HG02610 (cell line): ENCODE results near the gene DLG2.
"Not testable (repeated sequence)": the region's sequence is repeated elsewhere in the genome, so short reads cannot be mapped to it uniquely, and the experiment has no call there.

ENCODE experiments used
- ATAC-seq: cut with Tn5 transposase; IDR thresholded peaks from one replicate; pipeline ENCODE4 v1.9.1; 2021; ENCODE audit warnings: mild to moderate bottlenecking, moderate library complexity; ENCODE audit not compliant: unreplicated experiment

Gene DLG2

DNA sequence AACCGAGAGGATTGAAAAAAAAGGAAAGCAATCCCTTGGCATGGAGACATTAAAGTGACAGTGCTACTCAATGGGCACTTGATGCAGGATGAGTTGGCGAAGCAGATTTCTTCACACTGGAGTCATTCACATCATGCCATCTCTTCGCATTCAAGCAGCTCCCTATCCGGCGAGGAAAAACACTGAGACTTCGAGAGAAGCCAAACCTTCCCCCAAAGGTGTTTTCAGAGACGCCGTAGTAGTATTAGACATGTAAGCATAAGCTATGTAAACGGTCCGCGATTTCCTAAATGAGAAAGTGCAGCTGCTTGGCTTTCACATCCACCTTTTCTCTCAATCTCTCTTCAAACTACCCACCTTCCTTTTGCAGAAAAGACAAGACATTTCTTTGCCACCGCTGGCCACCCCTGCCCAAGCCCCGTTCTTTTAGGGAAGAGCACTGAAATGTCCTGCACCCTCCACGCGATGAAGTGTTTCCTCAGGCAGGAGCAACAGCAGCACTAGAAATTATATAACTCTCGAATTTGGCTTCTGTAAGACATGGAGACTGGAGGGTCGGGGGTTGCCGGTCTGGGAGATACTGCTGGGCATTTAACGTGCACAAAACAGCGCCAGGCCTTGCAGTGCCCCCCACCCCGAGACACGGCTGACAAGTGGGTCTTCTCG lies at the start of gene DLG2:
DLG2 (minus strand) TSS at position 13 of the 666 bp plus-strand sequence.
- no peak for ATAC-seq

DNA sequence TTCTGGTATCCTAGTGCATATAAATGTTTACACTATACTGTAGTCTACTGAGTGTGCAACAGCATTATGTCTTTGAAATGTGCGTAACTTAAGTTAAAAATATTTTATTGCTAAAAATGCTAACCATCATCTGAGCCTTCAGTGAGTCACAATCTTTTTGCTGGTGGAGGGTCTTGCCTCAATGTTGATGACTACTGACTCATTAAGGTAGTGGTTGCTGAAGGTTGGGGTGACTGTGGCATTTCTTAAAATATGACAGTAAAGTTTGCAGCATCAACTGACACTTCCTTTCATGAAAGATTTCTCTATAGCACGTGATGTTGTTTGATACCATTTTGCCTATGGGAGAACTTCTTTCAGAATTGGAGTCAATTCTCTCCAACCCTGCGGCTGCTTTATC lies 46.2 kb upstream of the DLG2 start:
- no peak for ATAC-seq

DNA sequence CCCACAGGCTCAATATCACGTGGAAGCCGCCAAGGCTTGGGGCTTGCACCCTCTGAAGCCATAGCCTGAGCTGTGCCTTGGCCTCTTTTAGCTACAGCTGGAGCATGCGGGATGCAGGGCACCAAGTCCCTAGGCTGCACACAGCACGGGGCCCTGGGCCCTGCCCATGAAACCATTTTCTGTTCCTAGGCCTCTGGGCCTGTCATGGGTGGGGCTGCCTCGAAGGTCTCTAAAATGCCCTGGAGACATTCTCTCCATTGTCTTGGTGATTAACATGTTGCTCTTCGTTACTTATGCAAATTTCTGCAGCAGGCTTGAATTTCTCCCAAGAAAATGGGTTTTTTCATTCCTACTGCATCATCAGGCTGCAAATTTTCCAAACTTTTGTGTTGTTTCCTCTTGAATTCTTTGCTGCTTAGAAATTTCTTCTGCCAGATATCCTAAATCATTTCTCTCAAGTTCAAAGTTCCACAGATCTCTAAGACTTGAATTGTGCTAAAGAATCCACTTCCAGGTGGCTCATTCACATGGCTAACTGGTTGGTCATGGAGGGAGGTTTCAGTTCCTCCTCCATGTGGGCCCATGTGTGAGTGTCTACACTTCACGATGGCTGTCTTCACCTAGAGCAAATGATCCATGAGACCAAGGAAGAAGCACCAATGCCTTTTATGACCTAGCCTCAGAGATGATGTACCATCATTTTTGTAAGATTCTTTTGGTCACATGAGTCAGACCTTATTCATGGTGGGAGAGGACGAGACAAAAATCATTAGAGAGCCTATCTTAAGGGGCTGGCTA lies 45.2 kb upstream of the DLG2 start:
- no peak for ATAC-seq

DNA sequence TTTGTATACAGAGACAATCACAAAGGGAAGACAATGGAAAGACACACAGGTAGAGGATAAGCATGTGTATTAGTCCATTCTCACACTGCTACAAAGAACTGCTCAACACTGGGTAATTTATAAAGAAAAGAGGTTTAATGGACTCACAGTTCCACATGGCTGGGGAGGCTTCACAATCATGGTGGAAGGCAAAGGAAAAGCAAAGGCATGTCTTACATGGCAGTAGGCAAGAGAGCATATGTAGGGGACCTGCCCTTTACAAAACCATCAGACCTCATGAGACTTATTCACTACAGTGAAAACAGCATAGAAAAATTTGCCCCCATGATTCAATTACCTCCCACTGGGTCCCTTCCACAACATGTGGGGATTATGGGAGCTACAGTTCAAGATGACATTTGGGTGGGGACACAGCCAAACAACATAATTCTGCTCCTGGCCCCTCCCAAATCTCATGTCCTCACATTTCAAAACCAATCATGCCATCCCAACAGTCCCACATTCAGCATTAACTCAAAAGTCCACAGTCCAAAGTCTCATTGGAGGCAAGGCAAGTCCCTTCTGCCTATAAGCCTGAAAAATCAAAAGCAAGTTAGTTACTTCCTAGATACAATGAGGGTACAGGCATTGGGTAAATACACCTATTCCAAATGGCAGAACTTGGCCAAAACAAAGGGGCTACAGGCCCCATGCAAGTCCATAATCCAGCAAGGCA lies 44.0 kb upstream of the DLG2 start:
- not testable (repeated sequence) for ATAC-seq

DNA sequence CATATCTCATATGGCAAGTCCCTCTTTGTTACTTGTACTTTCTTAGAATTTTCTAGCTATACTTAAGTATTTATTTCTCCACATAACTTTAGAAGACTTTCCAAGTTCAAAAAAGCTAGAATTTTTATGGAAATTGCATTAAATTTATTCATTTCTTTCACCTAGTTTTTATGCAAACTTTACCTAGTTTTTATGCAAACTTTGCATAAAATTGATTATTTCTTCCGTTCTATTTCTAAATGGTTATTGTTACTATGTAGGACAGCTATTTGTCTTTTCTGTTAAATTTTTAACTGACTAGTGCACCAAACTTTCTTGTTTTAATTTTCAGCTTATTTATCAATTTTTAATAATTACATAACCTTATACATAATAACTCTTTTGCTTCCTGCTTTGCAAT lies 41.0 kb upstream of the DLG2 start:
- no peak for ATAC-seq

DNA sequence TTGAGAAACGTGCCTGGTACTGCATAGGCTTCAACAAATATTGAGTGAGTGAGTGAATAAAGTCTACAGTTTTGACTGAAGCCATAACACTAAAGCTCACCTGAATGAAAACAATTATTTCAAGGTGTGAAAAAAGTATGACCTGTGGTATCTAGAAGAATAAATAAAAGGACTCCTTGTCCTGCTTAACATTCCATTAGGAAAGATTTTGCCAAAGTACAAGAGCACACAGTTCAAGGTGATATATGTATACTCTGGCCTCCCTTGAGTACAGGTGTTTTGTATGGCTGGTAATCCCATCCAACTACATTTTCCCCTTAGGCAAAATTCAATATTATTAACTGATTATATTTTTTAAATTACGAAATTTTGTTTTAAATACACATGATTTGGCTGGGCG lies 39.5 kb upstream of the DLG2 start:
- no peak for ATAC-seq

DNA sequence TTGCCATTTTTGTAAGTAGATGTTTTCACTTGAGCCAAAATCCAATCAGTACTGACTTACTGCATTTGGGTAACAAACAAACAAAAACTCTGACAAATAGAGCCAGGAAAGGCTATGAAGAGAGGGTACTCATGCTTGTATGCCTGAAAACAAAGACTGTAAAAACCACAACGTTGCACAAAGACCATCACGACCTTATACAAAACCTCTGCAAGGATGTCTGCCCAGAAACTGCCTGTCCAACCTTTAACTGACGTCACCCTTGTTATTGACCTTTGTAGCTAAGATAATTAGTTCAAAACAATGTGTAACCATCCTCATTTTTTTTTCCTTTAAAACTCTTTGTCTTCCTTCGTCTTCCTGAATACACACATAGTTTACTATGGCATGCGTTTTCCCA lies 38.6 kb upstream of the DLG2 start:
- ATAC-seq: no peak

DNA sequence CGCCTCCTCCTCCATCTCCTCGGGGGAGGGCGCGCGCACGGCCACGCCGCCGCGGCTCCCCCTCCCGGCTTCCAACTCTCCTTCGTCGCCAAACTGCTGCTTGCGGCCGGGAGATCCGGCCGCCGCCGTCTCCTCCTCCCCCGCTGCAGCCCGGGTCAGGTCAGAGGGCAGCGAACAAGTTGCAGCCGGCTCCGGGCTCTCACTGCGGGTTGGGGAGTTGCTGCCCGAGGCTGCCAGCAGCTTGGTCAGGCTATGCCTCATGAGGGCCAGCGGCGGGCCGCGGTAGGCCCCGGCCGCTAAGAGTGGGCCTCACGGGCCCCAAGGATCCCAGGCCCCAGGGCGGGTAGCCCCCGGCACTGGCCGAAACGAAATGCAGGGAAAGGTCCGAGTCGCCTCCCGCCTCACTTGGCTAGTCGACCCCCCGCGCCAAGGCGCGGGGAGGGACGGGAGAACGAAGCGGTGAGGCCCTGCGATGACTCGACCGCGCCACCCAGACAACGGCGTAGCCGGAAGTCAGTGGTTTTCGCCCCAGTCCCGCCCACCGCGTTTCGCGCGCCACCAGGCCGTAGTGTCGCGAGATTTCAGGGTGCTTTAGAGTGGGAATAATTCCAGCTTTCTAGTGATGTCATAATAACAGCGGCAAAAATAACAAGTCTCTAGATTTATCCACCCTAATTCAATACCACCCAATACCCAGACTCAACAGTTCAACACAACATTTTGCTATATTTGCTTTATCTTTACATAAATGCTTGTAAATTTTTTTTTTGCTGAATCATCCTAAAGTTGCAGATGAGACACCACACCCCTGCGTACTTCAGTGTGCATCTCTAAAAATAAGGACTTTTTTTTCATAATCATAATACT lies 37.7 kb upstream of the DLG2 start, which contains the start of gene CREBZF:
CREBZF (minus strand) TSS at position 515 of the 867 bp plus-strand sequence; CDS start at position 261, 254 bp downstream.
- ATAC-seq: peak; percentile 91

DNA sequence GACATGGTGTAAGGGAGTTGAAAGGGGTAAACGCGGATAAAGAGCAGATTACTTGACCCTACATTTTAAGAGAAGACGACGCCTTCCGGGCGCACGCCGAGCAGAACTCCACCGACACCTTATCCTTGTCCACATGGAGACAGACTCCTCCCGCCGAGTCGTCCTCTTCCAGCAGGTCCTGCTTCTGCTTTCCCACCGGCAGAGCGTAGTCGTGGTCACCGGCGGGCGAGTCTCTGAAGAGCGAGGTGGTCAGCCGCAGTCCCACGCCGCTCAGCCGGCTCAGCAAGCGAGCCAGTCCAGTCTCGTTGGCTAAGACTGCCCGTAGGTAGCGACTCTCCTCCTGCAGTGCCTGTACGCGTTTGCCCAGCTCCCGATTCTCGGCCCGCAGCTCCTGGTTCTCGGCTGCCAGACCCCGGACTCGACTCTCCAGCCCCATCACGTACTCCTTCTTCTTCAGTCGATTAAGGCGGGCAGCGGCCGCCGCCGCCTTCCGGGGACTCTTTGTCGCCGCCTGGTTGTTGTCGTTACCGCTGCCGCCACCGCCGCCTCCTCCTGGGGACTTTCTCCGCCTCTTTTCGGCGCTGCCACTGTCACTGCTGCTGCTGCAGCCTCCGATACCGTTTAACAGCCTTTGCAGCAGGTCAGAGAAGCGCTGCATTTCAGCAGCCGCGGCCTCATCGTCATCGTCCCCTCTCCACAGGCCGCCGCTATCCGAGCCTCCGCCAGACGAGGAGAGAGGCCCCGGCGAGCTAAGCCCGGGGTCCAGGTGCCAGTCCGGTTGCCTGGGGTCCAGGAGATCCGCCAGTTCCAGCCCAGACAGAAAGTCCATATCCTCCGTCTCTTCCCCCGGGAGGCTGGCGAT lies 36.8 kb upstream of the DLG2 start:
- peak; percentile 75 for ATAC-seq

DNA sequence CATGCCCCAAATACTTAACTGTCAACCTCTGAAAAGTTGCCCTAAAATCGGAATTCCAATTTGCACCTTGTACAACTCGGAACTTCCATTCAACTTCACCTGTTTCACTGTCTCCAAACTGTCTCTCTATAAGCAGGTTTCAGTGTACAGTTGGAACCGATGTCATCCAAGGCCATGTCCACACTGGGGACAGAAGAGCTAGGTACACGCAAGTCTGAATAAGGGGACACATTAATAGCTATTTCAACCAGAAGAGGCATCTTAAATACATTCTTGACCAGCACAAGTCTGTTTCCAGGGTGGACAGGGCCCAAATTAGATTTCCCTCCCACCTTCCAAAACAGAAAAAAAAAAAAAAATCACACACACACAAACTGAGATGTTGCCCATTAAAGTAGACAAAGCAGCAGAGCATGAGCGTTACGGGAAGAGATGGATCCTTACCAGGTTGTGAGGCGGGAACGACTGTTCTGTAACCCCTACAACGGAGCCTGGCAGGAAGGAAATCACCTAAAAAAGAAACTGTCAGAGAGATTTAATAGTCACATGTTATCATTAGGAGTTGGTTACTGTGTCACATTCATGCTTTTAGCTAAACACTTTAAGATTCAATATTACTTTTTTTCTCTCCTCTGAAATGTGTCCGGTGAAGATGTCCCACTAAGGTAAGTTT lies 36.1 kb upstream of the DLG2 start:
- ATAC-seq: no peak

DNA sequence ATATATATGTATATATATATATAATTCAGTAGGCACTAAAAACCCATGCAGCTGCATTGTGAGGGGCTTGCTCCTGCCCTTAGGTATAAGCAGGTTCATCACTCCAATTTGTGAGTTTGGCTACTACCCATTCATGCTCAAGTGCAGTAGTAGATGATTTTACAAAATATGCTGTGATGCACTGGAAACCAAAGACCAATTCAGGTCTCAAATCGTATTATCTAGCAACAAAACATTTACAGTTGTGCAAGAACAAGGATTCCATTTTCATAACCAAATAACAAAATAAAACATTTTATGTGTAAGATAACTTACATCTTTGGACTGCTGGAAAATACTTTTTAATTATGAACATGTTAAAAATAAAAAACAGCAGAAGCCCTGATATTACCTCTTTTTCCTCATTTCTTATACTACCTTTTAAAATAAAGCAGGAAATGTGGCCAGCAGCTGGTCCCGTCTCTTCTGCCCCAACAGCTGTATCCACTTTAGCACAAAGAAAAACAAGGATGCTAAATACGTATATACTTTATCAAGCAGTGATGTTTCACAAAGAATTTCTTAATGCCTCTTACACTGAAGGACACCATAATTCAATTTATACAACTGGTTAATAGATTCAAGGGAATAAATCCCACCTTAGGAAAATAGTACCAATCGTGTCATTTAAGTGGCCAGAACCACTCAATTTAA lies 35.0 kb upstream of the DLG2 start:
- no peak for ATAC-seq

DNA sequence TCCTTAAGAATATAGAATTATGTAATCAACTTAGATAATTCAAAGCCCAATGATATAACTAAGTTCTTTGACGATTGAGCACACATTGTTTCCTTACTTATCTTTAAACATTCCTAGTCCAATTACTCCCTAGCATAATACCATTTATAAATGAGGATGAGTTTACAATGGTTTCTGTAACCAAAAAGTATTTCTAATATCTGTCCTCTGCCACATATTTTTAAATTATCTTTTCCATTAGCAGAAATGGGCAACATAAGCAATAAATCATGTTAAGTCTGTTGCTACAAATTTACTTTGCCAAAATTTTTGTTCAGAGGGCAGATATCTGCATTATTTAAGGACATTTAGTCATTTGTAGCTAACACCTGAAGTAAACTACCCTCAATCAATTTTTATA lies 31.0 kb upstream of the DLG2 start:
- no peak for ATAC-seq

DNA sequence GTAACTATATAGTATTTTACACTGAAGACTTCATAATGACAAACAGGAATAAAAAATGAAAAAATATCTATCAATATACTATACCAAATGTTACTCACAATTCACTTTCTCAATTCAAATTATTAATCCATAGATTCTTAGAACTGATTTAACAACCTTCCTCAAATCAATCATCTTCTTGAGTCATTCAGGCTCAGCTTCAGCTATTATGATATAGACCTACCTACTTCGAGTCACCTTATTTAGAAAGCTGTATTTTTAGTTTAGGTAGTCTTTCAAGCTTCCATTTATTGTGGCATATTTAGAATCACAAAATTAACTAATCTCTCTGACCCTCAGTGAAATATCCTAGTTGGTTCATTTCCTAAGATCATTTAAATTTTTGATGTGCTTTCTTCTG lies 29.6 kb upstream of the DLG2 start:
- ATAC-seq: no peak

DNA sequence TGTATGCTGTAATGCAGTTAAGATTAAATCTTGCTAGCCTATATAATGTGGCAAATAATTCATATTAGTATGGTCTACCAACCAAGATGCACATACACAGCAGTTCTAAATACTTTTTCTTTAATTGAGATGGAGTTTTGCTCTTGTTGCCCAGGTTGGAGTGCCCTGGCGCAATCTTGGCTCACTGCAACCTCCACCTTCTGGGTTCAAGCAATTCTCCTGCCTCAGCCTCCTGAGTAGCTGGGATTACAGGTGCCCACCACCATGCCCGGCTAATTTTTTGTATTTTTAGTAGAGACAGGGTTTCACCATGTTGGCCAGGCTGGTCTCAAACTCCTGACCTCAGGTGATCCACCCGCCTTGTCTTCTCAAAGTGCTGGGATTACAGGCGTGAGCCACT lies 27.2 kb upstream of the DLG2 start:
- ATAC-seq: not testable (repeated sequence)

DNA sequence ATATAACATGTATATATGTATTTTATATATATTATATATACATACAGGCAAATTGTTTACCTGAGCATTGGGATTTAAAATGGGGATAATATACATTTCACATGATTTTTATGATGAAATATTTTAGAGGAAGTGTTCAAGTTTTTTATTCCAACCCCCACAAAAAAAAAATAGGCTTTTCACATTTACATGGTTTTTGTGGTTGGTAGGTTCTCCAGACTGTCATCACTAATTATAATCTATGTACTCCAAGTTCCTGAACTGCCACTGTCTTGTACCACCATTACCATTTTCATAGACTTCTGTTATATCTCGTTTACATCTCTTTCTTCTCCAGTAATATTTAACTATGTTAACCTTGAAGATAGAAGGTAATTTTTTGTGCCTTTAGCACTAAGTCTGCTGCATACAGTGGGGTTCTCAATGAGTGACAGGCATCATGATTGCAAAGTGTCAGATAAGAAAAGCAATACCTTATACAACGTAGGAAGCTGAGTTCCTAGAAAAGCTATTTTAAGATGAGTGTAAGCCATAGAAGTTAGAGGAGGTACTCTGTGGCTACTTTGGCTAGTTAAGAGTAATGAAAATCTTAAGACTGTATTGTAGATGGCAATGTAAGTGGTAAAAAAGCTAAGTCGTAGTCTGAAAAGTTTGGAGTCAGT lies 25.8 kb upstream of the DLG2 start:
- no peak for ATAC-seq

DNA sequence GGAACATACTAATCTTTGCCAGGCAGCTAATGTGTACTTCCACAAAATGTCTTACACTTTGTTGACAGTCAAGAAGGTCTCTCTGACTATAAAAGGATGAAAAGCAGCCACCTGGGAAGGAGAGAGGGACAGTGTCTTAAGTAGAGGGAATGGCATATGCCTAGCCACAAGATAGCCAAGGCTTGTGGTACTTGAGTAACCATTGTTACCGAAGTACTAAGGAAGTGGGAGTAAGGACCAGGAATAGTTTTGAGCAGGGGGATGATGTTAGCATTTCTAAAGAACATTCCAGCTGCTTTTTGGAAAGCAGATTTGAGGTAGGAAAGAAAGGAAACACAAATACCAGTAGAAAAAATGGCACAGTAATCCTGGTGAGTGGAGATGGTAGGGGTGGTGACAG lies 24.0 kb upstream of the DLG2 start:
- ATAC-seq: no peak

DNA sequence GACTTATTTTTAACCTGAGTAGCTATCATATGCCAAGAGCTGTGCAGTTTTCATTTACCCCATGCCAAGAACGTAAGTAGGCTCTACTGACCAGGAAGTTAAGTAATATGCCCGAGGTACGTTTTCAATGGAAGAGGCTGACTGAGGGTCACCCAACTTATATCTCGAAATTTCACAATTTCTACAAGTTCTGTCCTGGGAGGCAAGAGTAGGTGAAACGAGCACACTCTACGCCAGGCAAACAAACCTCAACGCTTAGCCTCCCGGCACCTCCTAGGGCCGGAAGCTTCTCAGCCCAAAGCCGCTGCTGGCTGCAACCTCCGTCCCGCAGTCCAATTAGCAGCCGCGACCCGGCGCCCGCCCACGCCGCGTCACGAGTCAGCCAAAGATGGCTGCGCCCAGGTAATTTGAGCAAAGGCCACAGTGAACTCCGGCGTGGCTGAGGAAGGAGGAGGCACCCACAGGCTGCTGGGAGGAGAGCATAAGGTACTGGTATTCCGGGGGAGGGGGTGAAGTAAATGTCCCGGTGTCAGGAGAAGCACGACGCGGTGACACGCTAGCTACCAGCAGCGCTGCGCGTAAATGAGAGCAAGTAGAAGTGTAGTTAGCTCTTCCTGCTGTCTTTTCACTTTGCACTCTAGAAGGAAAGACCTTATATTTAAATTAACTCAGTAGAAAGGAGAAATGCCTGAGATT lies 20.6 kb upstream of the DLG2 start, which contains the start of gene TMEM126A:
TMEM126A (plus strand) TSS at position 364 of the 696 bp plus-strand sequence. CDS start 2,289 bp downstream, outside the sequence.
- ATAC-seq: peak; percentile 100
